Astrocyte (in vitro differentiated cells and primary cell): ENCODE results near the gene IFNG-AS1. TPM values are rescaled to one million over a fixed set of nuclear protein-coding genes. Genes with fewer than 3 reads are reported as not detected.

Experiments used
- DNase-seq: peaks from one replicate; pipeline ENCODE4 v3.0.0-alpha.2; 2010; ENCODE audit warnings: low read depth
- FAIRE-seq: peaks from 2 replicates; lab custom pipeline; 2011; peaks lifted over from hg19 to GRCh38; lab: Jason Lieb, UNC
- H2AFZ ChIP-seq: 2 replicates; pipeline ENCODE4 v1.6.0; 2012; ENCODE audit warnings: low read depth, low read length, inconsistent platforms
- H3K27ac ChIP-seq: 2 replicates; pipeline ENCODE4 v1.5.1; 2011; ENCODE audit warnings: low read depth, low read length, inconsistent platforms
- H3K27me3 ChIP-seq: 2 replicates; pipeline ENCODE4 v1.6.0; 2011; ENCODE audit warnings: low read length, inconsistent platforms; ENCODE audit not compliant: insufficient read depth
- H3K36me3 ChIP-seq: 2 replicates; pipeline ENCODE4 v1.5.1; 2011; ENCODE audit warnings: low read length, inconsistent platforms; ENCODE audit not compliant: insufficient read depth
- H3K4me1 ChIP-seq: 2 replicates; pipeline ENCODE4 v1.5.1; 2011; ENCODE audit warnings: low read length, inconsistent platforms; ENCODE audit not compliant: insufficient read depth
- H3K4me2 ChIP-seq: 2 replicates; pipeline ENCODE4 v1.6.0; 2012; ENCODE audit warnings: low read length, inconsistent platforms
- H3K4me3 ChIP-seq: 2 replicates; pipeline ENCODE4 v1.5.1; 2011; ENCODE audit warnings: low read depth, mild to moderate bottlenecking, low read length, inconsistent platforms; ENCODE audit not compliant: insufficient read depth
- H3K79me2 ChIP-seq: 2 replicates; pipeline ENCODE4 v1.6.0; 2012; ENCODE audit warnings: mild to moderate bottlenecking, low read length, inconsistent platforms; ENCODE audit not compliant: insufficient read depth
- H3K9ac ChIP-seq: 2 replicates; pipeline ENCODE4 v1.6.0; 2012; ENCODE audit warnings: mild to moderate bottlenecking, low read length, inconsistent platforms
- H3K9me3 ChIP-seq: 2 replicates; pipeline ENCODE4 v1.5.1; 2012; ENCODE audit warnings: low read depth, mild to moderate bottlenecking, low read length, inconsistent platforms; ENCODE audit not compliant: insufficient read depth
- H4K20me1 ChIP-seq: 2 replicates; pipeline ENCODE4 v1.6.0; 2012; ENCODE audit warnings: low read length, inconsistent platforms; ENCODE audit not compliant: insufficient read depth
- H3K27ac Mint-ChIP-seq: one replicate; pipeline ENCODE4 v1.8.0; 2021; ENCODE audit warnings: mild to moderate bottlenecking, mixed read lengths; ENCODE audit not compliant: unreplicated experiment
- H3K27me3 Mint-ChIP-seq: one replicate; pipeline ENCODE4 v1.8.0; 2021; ENCODE audit warnings: low read depth, mixed read lengths; ENCODE audit not compliant: unreplicated experiment
- H3K36me3 Mint-ChIP-seq: one replicate; pipeline ENCODE4 v1.8.0; 2021; ENCODE audit warnings: low read depth, mixed read lengths; ENCODE audit not compliant: unreplicated experiment
- H3K4me1 Mint-ChIP-seq: one replicate; pipeline ENCODE4 v1.8.0; 2021; ENCODE audit warnings: low read depth, mixed read lengths; ENCODE audit not compliant: unreplicated experiment
- H3K4me3 Mint-ChIP-seq: one replicate; pipeline ENCODE4 v1.8.0; 2021; ENCODE audit warnings: mild to moderate bottlenecking, moderate library complexity, mixed read lengths; ENCODE audit not compliant: unreplicated experiment
- H3K9me3 Mint-ChIP-seq: one replicate; pipeline ENCODE4 v1.8.0; 2021; ENCODE audit warnings: mild to moderate bottlenecking, mixed read lengths; ENCODE audit not compliant: unreplicated experiment
- CTCF ChIP-seq: IDR thresholded peaks from 2 replicates; pipeline ENCODE4 v1.5.1; 2011; ENCODE audit warnings: low read depth, mild to moderate bottlenecking, inconsistent platforms, low read length, moderate library complexity; ENCODE audit not compliant: insufficient read depth
- EZH2 ChIP-seq: IDR thresholded peaks from 2 replicates; pipeline ENCODE4 v1.6.1; 2012; ENCODE audit warnings: mild to moderate bottlenecking, low read length, inconsistent platforms; ENCODE audit not compliant: insufficient read depth
- total RNA-seq: library from RNA; stranded (reverse); gene quantifications from 2 replicates; pipeline ENCODE4 v1.2.1, GENCODE V29; 2021

Gene IFNG-AS1
- total RNA-seq, 1 donor from 2014 or later = not detected

DNA sequence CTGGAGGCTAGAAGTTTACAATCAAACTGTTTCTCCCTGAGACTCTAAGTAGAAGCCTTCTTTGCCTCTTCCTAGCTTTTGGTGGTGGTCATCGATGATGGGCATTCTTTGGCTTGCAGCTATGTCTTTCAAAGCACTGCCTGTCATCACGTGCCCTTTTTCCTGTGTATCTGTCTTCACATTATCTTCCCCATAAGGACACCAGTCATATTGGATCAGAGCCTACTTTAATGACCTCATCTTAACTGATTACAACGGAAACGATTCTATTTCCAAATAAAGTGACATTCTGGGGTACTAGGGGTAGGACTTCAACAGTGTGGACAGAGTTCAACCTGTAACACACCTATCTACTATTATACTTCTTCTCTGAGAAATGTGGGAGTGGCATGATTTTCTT, 31.1 kb upstream of the IFNG-AS1 start:
- Histone ChIP-seq H3K9ac (no peak overlapping the region), H3K4me2 (no peak overlapping the region), H3K36me3 (no peaks in the 10 kb centered on the region), H3K4me3 (no peak overlapping the region), H3K27me3 (no peaks in the 10 kb centered on the region), H3K4me1 (no peaks in the 10 kb centered on the region), H2AFZ (no peak overlapping the region), H3K79me2 (no peaks in the 10 kb centered on the region), H3K9me3 (no peaks in the 10 kb centered on the region), H3K27ac (no peak overlapping the region), H4K20me1 (no peaks in the 10 kb centered on the region)
- Mint-ChIP-seq H3K4me1 (no peaks in the 10 kb centered on the region), H3K27me3 (no peaks in the 10 kb centered on the region), H3K27ac (no peak overlapping the region), H3K9me3 (peaks cover 2% of the 10 kb centered on the region), H3K4me3 (no peak overlapping the region), H3K36me3 (no peaks in the 10 kb centered on the region)
- TF ChIP-seq EZH2 (no peak), CTCF (no peak)
- FAIRE-seq = no peak
- no peak for DNase-seq

DNA sequence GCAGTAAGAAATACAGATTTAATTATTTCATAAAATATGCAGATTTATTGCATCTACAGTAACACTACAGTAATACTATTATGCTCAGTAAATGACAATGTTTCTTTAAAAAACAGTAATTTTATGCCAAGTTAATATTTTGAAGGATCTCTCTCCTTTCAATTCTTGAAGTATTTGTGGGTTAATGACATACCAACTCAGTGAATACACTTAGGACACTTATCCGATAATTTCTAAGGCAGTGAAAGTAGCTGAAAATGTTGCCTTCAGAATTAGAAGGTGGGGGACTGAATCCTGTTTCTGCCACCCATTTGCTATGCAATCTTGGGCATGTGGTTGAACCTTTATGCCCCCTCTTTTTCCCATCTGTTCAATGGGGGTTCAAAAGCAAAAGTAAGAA, 24.8 kb upstream of the IFNG-AS1 start:
- Histone ChIP-seq H3K4me1 (no peaks in the 10 kb centered on the region), H2AFZ (no peak overlapping the region), H3K9ac (no peak overlapping the region), H4K20me1 (no peaks in the 10 kb centered on the region), H3K27ac (no peak overlapping the region), H3K36me3 (no peaks in the 10 kb centered on the region), H3K9me3 (no peaks in the 10 kb centered on the region), H3K4me3 (no peak overlapping the region), H3K79me2 (no peaks in the 10 kb centered on the region), H3K4me2 (no peak overlapping the region), H3K27me3 (no peaks in the 10 kb centered on the region)
- FAIRE-seq = peak; percentile 43
- peaks cover 2% of the 10 kb centered on the region for H3K9me3 Mint-ChIP-seq
- DNase-seq = peak; percentile 23
- no peak overlapping the region for H3K27ac Mint-ChIP-seq
- H3K27me3 Mint-ChIP-seq = peaks cover 7% of the 10 kb centered on the region
- H3K4me1 Mint-ChIP-seq = no peaks in the 10 kb centered on the region
- H3K4me3 Mint-ChIP-seq = no peak overlapping the region
- TF ChIP-seq CTCF (no peak), EZH2 (no peak)
- no peaks in the 10 kb centered on the region for H3K36me3 Mint-ChIP-seq

DNA sequence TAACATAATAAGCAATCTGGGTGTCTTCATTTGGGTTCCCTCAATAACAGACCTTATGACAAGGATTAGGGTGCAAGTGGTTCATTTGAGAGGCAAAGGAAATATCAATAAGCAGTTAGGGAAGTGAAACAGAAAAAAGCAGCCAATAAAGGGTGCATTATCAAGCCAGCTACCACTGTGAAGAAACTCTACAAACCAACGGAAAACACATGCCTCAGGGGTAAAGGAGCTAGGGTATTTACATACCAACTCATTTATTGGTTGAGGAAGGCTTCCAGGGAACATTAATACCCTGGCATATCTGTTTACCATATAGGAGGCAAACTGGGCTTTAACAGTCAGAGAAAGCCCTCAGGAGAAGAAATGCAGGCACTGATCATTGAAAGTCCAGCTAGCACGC, 22.7 kb upstream of the IFNG-AS1 start:
- Histone ChIP-seq H3K9me3 (no peaks in the 10 kb centered on the region), H4K20me1 (no peaks in the 10 kb centered on the region), H2AFZ (no peak overlapping the region), H3K4me2 (no peak overlapping the region), H3K27me3 (no peaks in the 10 kb centered on the region), H3K4me3 (no peak overlapping the region), H3K79me2 (no peaks in the 10 kb centered on the region), H3K9ac (no peak overlapping the region), H3K4me1 (no peaks in the 10 kb centered on the region), H3K36me3 (no peaks in the 10 kb centered on the region), H3K27ac (no peak overlapping the region)
- Mint-ChIP-seq H3K27ac (no peak overlapping the region), H3K27me3 (peaks cover 7% of the 10 kb centered on the region), H3K9me3 (no peaks in the 10 kb centered on the region), H3K36me3 (no peaks in the 10 kb centered on the region), H3K4me3 (no peak overlapping the region), H3K4me1 (no peaks in the 10 kb centered on the region)
- no peak for FAIRE-seq
- no peak for DNase-seq
- TF ChIP-seq CTCF (no peak), EZH2 (no peak)
